Measurements from ENCODE around the gene GNG5. TPM values are rescaled to one million over a fixed set of nuclear protein-coding genes. Genes with fewer than 3 reads are reported as not detected.

GNG5 gene
- 10 to 100 TPM; 19.8 to 47.2 (median 32.0) TPM for total RNA-seq
- 10 to 100 TPM; 54.5 to 80.8 TPM for polyA plus RNA-seq

GRCh38 chr1:84506002-84506728 is at the start of gene GNG5, which contains the start of gene SPATA1:
TSS of gene GNG5 (minus strand) at chr1:84506581. CDS start at chr1:84506091, 490 bp downstream.
TSS of gene SPATA1 (plus strand) at chr1:84506386. CDS start at chr1:84516360, 9,974 bp downstream.
- Histone ChIP-seq H3K27me3 (no peaks in the 10 kb centered on the region), H3K36me3 (no peaks in the 10 kb centered on the region), H3K4me1 (peaks cover 15 to 30% (median 16%) of the 10 kb centered on the region in 3 donors), H3K27ac (peak within 1 kb of the TSS; percentile 96 to 99 (median 96)), H3K4me3 (peak within 1 kb of the TSS; percentile 40 to 91 (median 78)), H3K9me3 (no peaks in the 10 kb centered on the region)
- intact Hi-C loops (cut with DNase I) = no loop called here
- 0% methylated on average over 57 to 60 of the region's 60 CpGs for WGBS, 2 donors
- FAIRE-seq (no peak), ATAC-seq (peak; percentile 93 to 97 (median 96)), DNase-seq (peak; percentile 97 to 100 (median 98))
- no peak for TF ChIP-seq CTCF (IDR thresholded peaks at IDR 0.05)

DNA sequence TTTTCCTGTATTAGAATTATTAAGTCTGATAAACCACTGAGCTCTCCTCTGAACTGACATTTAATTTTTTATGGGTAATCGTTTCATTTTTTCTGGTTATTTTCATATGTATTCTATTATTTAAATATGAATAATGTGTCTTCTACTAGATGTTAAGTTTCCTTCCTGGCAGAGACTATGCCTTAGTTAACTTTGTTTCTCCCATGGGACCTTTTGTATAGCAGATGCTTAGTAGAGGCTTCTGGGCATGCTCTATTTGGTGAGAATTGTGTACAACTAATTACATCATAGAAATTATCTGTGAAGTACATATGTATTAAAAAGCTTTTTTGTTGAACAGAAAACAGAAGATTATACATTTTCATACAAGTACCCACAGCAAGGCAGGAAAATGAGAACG is 44.4 kb upstream of the GNG5 start:
- WGBS, 2 donors = 82 to 86% methylated on average over 2 of the region's 2 CpGs
- no peak overlapping the region for H3K4me3 ChIP-seq
- no peak overlapping the region for H3K27ac ChIP-seq
- no peak for FAIRE-seq
- TF ChIP-seq CTCF (IDR thresholded peaks at IDR 0.05) = no peak
- no peak for ATAC-seq
- intact Hi-C loops (cut with DNase I) = no loop called here
- H3K4me1 ChIP-seq = no peaks in the 10 kb centered on the region
- H3K36me3 ChIP-seq = peaks cover 0 to 11% (median 0%) of the 10 kb centered on the region in 3 donors
- H3K27me3 ChIP-seq = no peaks in the 10 kb centered on the region
- DNase-seq = no peak
- H3K9me3 ChIP-seq = no peaks in the 10 kb centered on the region

- no peaks in the 10 kb centered on the region for H3K9me3 ChIP-seq
- H3K4me3 ChIP-seq = no peak overlapping the region
- WGBS, 2 donors = 72 to 81% methylated on average over 4 of the region's 4 CpGs
- FAIRE-seq (no peak), ATAC-seq (no peak), DNase-seq (no peak)
- intact Hi-C loops (cut with DNase I) = no loop called here
- TF ChIP-seq CTCF (IDR thresholded peaks at IDR 0.05) = no peak
- no peak overlapping the region for H3K27ac ChIP-seq
- H3K27me3 ChIP-seq = no peaks in the 10 kb centered on the region
- H3K4me1 ChIP-seq = no peaks in the 10 kb centered on the region
- no peaks in the 10 kb centered on the region for H3K36me3 ChIP-seq
Measured at GRCh38 chr1:84541679-84542078, 35.3 kb upstream of the GNG5 start.

GRCh38 chr1:84540759-84541158 is 34.4 kb upstream of the GNG5 start:
- DNase-seq = no peak
- H3K9me3 ChIP-seq = no peaks in the 10 kb centered on the region
- TF ChIP-seq CTCF (IDR thresholded peaks at IDR 0.05) = no peak
- FAIRE-seq = no peak
- 12 to 19% methylated on average over 1 of the region's 1 CpG for WGBS, 2 donors
- ATAC-seq = no peak
- intact Hi-C loops (cut with DNase I) = no loop called here
- H3K27me3 ChIP-seq = no peaks in the 10 kb centered on the region
- no peak overlapping the region for H3K27ac ChIP-seq
- H3K4me1 ChIP-seq = no peaks in the 10 kb centered on the region
- no peak overlapping the region for H3K4me3 ChIP-seq
- H3K36me3 ChIP-seq = no peaks in the 10 kb centered on the region

DNA sequence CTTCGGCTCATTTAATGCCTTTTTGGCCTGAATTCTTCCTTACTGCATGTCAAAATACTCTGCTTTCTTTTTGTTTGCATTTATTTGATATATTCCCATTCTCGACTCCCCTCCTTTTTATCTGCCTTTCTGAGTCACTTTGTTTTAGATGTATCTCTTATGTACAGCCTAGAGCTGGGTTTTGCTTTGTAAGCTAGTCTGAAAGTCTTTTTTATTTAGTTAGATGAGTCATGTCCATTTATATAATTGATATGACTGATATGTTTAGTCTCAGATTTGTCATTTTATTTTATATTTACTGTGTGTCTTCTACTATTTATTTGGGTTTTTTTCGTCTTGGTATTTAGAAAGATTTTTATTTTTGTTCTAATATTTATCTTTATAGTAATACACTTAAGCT is 33.6 kb upstream of the GNG5 start:
- no peak for DNase-seq
- Histone ChIP-seq H3K27me3 (no peaks in the 10 kb centered on the region), H3K4me1 (no peaks in the 10 kb centered on the region), H3K4me3 (no peak overlapping the region), H3K9me3 (no peaks in the 10 kb centered on the region), H3K27ac (no peak overlapping the region), H3K36me3 (no peaks in the 10 kb centered on the region)
- no peak for TF ChIP-seq CTCF (IDR thresholded peaks at IDR 0.05)
- ATAC-seq = no peak
- peak; percentile 23 for FAIRE-seq
- 84 to 91% methylated on average over 3 of the region's 3 CpGs for WGBS, 2 donors
- intact Hi-C loops (cut with DNase I) = no loop called here
